B cell (primary cell): ENCODE measurements around the gene CSRP2. TPM values are rescaled to one million over a fixed set of nuclear protein-coding genes. Genes with fewer than 3 reads are reported as not detected.

Experiments used
- ATAC-seq: fragments of 200-7000 bp; cut with Tn5 transposase; one replicate; pipeline ENCODE4 v1.10.0; 2021; ENCODE audit warnings: low read depth, mild to moderate bottlenecking, moderate number of reproducible peaks, moderate library complexity
- CTCF ChIA-PET: fragments of 350-600 bp; sonication (Branson Sonifier 250); formaldehyde crosslinking; loops from one replicate; lab custom pipeline; 2021; ENCODE audit warnings: antibody characterized with exemption, inconsistent platforms; lab: Charles Lee
- POLR2A ChIA-PET: fragments of 350-600 bp; sonication (Branson Sonifier 250); formaldehyde crosslinking; loops from one replicate; lab custom pipeline; 2021; ENCODE audit warnings: antibody characterized with exemption; lab: Charles Lee
- DNase-seq: peaks from one replicate; pipeline ENCODE4 v3.0.0; 2013
- H2AFZ ChIP-seq: 2 replicates; pipeline ENCODE4 v1.6.1; 2012; ENCODE audit warnings: mild to moderate bottlenecking, low read depth, low read length; ENCODE audit not compliant: insufficient read depth, poor library complexity, severe bottlenecking
- H3K27ac ChIP-seq, 2 donors: 1 replicate in 1 of 2; 2 replicates in 1 of 2; pipeline ENCODE4 v1.5.1; 2012 to 2013; ENCODE audit warnings: low read length in 2 of 2, mild to moderate bottlenecking in 2 of 2, moderate library complexity in 1 of 2
- H3K27me3 ChIP-seq, 4 experiments: fragments of 200-600 bp in 1 of 4; sonication (generic) in 1 of 4; replicated peaks in 1 of 4; 1 replicate in 2 of 4; 2 replicates in 2 of 4; pipeline versions ENCODE4 v1.6.1 to v1.7.0; 2013 to 2016; ENCODE audit warnings: low read length in 3 of 4, mild to moderate bottlenecking in 2 of 4, mixed read lengths in 1 of 4, moderate library complexity in 1 of 4; ENCODE audit not compliant: insufficient read depth in 4 of 4, control insufficient read depth in 3 of 4; ENCODE audit errors: control extremely low read depth in 1 of 4
- H3K36me3 ChIP-seq, 2 experiments: replicated peaks in 1 of 2; 1 replicate in 1 of 2; 2 replicates in 1 of 2; pipeline versions ENCODE4 v1.6.1 to v1.7.1; 2013; ENCODE audit warnings: low read length in 1 of 2; ENCODE audit not compliant: insufficient read depth in 2 of 2, control insufficient read depth in 1 of 2; ENCODE audit errors: control extremely low read depth in 1 of 2, extremely low read depth in 1 of 2
- H3K4me1 ChIP-seq, 2 donors: fragments of 200-600 bp in 1 of 2; sonication (generic) in 1 of 2; 1 replicate in 1 of 2; 2 replicates in 1 of 2; pipeline versions ENCODE4 v1.5.1 to v1.6.1; 2013 to 2017; ENCODE audit warnings: low read length in 2 of 2; ENCODE audit not compliant: control insufficient read depth in 2 of 2, insufficient read depth in 2 of 2
- H3K4me2 ChIP-seq: replicated peaks from 2 replicates; pipeline ENCODE3; 2012; ENCODE audit warnings: mild to moderate bottlenecking, low read depth, low read length; ENCODE audit not compliant: poor library complexity, severe bottlenecking
- H3K4me3 ChIP-seq, 5 experiments: fragments of 200-600 bp in 1 of 5; sonication (generic) in 1 of 5; 1 replicate in 3 of 5; 2 replicates in 2 of 5; pipeline versions ENCODE4 v1.5.1 to v1.7.0; 2011 to 2016; ENCODE audit warnings: low read length in 4 of 5, mild to moderate bottlenecking in 4 of 5, low read depth in 2 of 5, control low read depth in 1 of 5, moderate library complexity in 1 of 5; ENCODE audit not compliant: insufficient read depth in 1 of 5; ENCODE audit errors: control extremely low read depth in 1 of 5, extremely low read depth in 1 of 5
- H3K79me2 ChIP-seq: fragments of 200-600 bp; sonication (generic); one replicate; pipeline ENCODE4 v1.6.0; 2016; ENCODE audit warnings: low read length; ENCODE audit not compliant: control insufficient read depth, insufficient read depth
- H3K9ac ChIP-seq: fragments of 200-600 bp; sonication (generic); 2 replicates; pipeline ENCODE4 v1.6.1; 2017; ENCODE audit warnings: mild to moderate bottlenecking, low read length, moderate library complexity
- H3K9me3 ChIP-seq, 3 donors: one replicate each; pipeline versions ENCODE4 v1.6.1 to v1.7.1; 2013; ENCODE audit warnings: low read length in 2 of 3; ENCODE audit not compliant: control insufficient read depth in 2 of 3, insufficient read depth in 1 of 3; ENCODE audit errors: control extremely low read depth in 1 of 3
- H4K20me1 ChIP-seq: 2 replicates; pipeline ENCODE4 v1.6.0; 2012; ENCODE audit warnings: mild to moderate bottlenecking, low read length; ENCODE audit not compliant: insufficient read depth, control insufficient read depth, poor library complexity, severe bottlenecking
- H3K27ac Mint-ChIP-seq: one replicate; pipeline ENCODE4 v1.8.0; 2021; ENCODE audit warnings: mixed read lengths
- H3K27me3 Mint-ChIP-seq: one replicate; pipeline ENCODE4 v1.8.0; 2021; ENCODE audit warnings: mixed read lengths
- H3K4me1 Mint-ChIP-seq: one replicate; pipeline ENCODE4 v1.8.0; 2021; ENCODE audit warnings: mixed read lengths
- H3K4me3 Mint-ChIP-seq: one replicate; pipeline ENCODE4 v1.8.0; 2021; ENCODE audit warnings: mixed read lengths
- H3K9me3 Mint-ChIP-seq: one replicate; pipeline ENCODE4 v1.8.0; 2022; ENCODE audit warnings: mixed read lengths; ENCODE audit not compliant: insufficient read depth
- EZH2 ChIP-seq: IDR thresholded peaks from 2 replicates; pipeline ENCODE4 v1.6.1; 2012; ENCODE audit warnings: borderline replicate concordance, low read depth, mild to moderate bottlenecking, moderate library complexity, low read length; ENCODE audit not compliant: insufficient read depth, poor library complexity, severe bottlenecking
- WGBS: methylation state at CpG from one replicate; pipeline ENCODE4 v1.1.5; 2013; ENCODE audit warnings: missing lambda C conversion rate; ENCODE audit not compliant: insufficient coverage; 5-methylcytosine and 5-hydroxymethylcytosine counted together
- intact Hi-C: fragments of 100-400 bp; cut with micrococcal nuclease; formaldehyde crosslinking; loops from one replicate; pipeline ENCODE4 v1.10.0; 2022
- polyA plus RNA-seq: library from polyadenylated mRNA; depleted of rRNA; stranded (reverse); fragments of >200 nt; gene quantifications from 2 replicates; pipeline ENCODE4 v1.2.3, GENCODE V29; 2012
- total RNA-seq, 2 donors: library from RNA; stranded (reverse); fragments of 120-200 nt in 1 of 2; gene quantifications; 1 replicate in 1 of 2; 2 replicates in 1 of 2; pipeline versions ENCODE4 v1.2.3 to v1.2.4, GENCODE V29; 2013 to 2022
- TF ChIP-seq, protein P1 (sequence below): fragments of 200-600 bp; IDR thresholded peaks from one replicate; pipeline ENCODE4 v1.8.0; 2022; ENCODE audit warnings: antibody characterized with exemption, mild to moderate bottlenecking

CSRP2 gene
- total and polyA plus RNA-seq, 2 donors (not counting 1 experiment from before 2014, with no cell fraction given): 0.44 TPM; not detected in 1

DNA sequence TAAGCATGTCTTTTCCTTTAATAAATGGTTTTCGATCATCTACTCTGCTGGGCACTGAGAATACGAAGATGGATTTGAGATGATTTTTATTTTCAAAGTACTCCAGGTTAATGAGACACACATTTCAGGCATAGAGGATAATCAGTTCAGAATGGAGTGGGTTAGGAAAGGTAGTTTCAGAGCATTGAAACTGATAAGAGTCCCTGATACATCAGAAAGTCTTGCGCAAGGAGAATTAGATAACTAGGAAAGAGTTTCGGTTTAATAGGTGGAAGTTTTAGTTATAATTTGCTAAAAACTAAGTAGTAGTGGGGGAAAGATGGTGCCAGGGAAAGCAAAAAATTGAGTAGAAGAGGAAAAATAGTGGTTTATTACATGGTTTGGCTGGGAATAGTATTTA, 64.8 kb downstream of the CSRP2 start:
- DNase-seq: no peak
- TF ChIP-seq, protein P1, sequence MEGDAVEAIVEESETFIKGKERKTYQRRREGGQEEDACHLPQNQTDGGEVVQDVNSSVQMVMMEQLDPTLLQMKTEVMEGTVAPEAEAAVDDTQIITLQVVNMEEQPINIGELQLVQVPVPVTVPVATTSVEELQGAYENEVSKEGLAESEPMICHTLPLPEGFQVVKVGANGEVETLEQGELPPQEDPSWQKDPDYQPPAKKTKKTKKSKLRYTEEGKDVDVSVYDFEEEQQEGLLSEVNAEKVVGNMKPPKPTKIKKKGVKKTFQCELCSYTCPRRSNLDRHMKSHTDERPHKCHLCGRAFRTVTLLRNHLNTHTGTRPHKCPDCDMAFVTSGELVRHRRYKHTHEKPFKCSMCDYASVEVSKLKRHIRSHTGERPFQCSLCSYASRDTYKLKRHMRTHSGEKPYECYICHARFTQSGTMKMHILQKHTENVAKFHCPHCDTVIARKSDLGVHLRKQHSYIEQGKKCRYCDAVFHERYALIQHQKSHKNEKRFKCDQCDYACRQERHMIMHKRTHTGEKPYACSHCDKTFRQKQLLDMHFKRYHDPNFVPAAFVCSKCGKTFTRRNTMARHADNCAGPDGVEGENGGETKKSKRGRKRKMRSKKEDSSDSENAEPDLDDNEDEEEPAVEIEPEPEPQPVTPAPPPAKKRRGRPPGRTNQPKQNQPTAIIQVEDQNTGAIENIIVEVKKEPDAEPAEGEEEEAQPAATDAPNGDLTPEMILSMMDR: no peak
- no peak for TF ChIP-seq EZH2
- Histone ChIP-seq H3K4me2 (no peak overlapping the region), H3K4me1 (no peaks in the 10 kb centered on the region), H3K79me2 (no peaks in the 10 kb centered on the region), H2AFZ (no peak overlapping the region), H4K20me1 (no peaks in the 10 kb centered on the region), H3K9ac (no peak overlapping the region), H3K4me3 (no peak overlapping the region), H3K36me3 (peaks cover 17 to 52% of the 10 kb centered on the region in 2 experiments), H3K27ac (no peak overlapping the region), H3K27me3 (no peaks in the 10 kb centered on the region), H3K9me3 (no peaks in the 10 kb centered on the region)
- 100% methylated on average over 1 of the region's 4 CpGs for WGBS
- ATAC-seq: no peak
- POLR2A ChIA-PET: no interaction called here
- intact Hi-C loops: no loop called here
- no peaks in the 10 kb centered on the region for H3K27me3 Mint-ChIP-seq
- H3K9me3 Mint-ChIP-seq: no peaks in the 10 kb centered on the region
- H3K4me1 Mint-ChIP-seq: no peaks in the 10 kb centered on the region
- H3K27ac Mint-ChIP-seq: no peak overlapping the region
- H3K4me3 Mint-ChIP-seq: no peak overlapping the region
- CTCF ChIA-PET: no interaction called here

DNA sequence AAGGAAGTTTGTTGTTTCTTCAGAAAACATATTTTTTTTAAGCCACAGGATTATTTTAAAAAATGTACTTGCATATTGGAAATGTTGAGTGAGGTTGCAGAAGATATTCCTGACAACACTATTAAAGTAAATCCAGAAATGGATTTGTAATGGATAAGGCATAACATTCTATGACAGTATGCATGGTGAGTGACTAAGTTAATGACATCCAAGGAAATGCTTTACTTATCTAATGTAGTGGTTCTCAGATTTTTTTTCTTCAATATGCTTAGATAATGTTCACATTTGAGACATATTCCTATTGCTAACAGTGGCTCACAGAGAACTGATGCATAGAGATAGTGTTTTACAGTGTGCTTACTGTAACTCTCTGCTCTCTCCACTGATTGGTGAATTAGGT, 65.6 kb downstream of the CSRP2 start:
- Histone ChIP-seq H2AFZ (no peak overlapping the region), H3K79me2 (no peaks in the 10 kb centered on the region), H3K36me3 (peaks cover 18 to 55% of the 10 kb centered on the region in 2 experiments), H3K4me2 (no peak overlapping the region), H3K9me3 (no peaks in the 10 kb centered on the region), H4K20me1 (no peaks in the 10 kb centered on the region), H3K27ac (no peak overlapping the region), H3K9ac (no peak overlapping the region), H3K4me1 (no peaks in the 10 kb centered on the region), H3K27me3 (no peaks in the 10 kb centered on the region), H3K4me3 (no peak overlapping the region)
- H3K27me3 Mint-ChIP-seq: no peaks in the 10 kb centered on the region
- H3K4me1 Mint-ChIP-seq: no peaks in the 10 kb centered on the region
- POLR2A ChIA-PET: no interaction called here
- H3K4me3 Mint-ChIP-seq: no peak overlapping the region
- CTCF ChIA-PET: no interaction called here
- TF ChIP-seq, protein P1: no peak
- no peak for TF ChIP-seq EZH2
- ATAC-seq (no peak), DNase-seq (no peak)
- no peak overlapping the region for H3K27ac Mint-ChIP-seq
- no peaks in the 10 kb centered on the region for H3K9me3 Mint-ChIP-seq
- intact Hi-C loops: no loop called here
